IPS-18a (cell line): ENCODE measurements around the gene OR2T35.

ENCODE experiments used
- H3K27ac ChIP-seq: one replicate; pipeline ENCODE4 v1.5.1; 2013; ENCODE audit warnings: low read length
- H3K27me3 ChIP-seq: one replicate; pipeline ENCODE4 v1.6.1; 2013; ENCODE audit warnings: mild to moderate bottlenecking, low read length; ENCODE audit not compliant: control insufficient read depth, insufficient read depth
- H3K36me3 ChIP-seq: one replicate; pipeline ENCODE4 v1.6.1; 2013; ENCODE audit warnings: low read depth, low read length; ENCODE audit not compliant: control insufficient read depth
- H3K4me1 ChIP-seq: one replicate; pipeline ENCODE4 v1.6.1; 2013; ENCODE audit warnings: low read depth, low read length; ENCODE audit not compliant: control insufficient read depth
- H3K4me3 ChIP-seq: one replicate; pipeline ENCODE4 v1.5.1; 2013; ENCODE audit warnings: low read length
- H3K9ac ChIP-seq: one replicate; pipeline ENCODE4 v1.6.1; 2013; ENCODE audit warnings: mild to moderate bottlenecking, low read length, moderate library complexity
- H3K9me3 ChIP-seq: one replicate; pipeline ENCODE4 v1.6.1; 2013; ENCODE audit warnings: low read depth, low read length; ENCODE audit not compliant: control insufficient read depth

The OR2T35 gene

GRCh38 chr1:248622570-248623001, 22.5 kb downstream of the OR2T35 start:
- Histone ChIP-seq H3K36me3 (no peaks in the 10 kb centered on the region), H3K9me3 (peaks cover 72% of the 10 kb centered on the region), H3K27ac (no peak overlapping the region), H3K9ac (no peak overlapping the region), H3K27me3 (no peaks in the 10 kb centered on the region), H3K4me1 (no peaks in the 10 kb centered on the region), H3K4me3 (no peak overlapping the region)

- peaks cover 68% of the 10 kb centered on the region for H3K9me3 ChIP-seq
- H3K27ac ChIP-seq: no peak overlapping the region
- H3K9ac ChIP-seq: no peak overlapping the region
- H3K27me3 ChIP-seq: no peaks in the 10 kb centered on the region
- no peaks in the 10 kb centered on the region for H3K36me3 ChIP-seq
- H3K4me1 ChIP-seq: no peaks in the 10 kb centered on the region
- no peak overlapping the region for H3K4me3 ChIP-seq
These were observed 23.3 kb downstream of the OR2T35 start for GRCh38 chr1:248621770-248622169.

GRCh38 chr1:248618878-248619277, 26.2 kb downstream of the OR2T35 start:
- no peaks in the 10 kb centered on the region for H3K4me1 ChIP-seq
- no peak overlapping the region for H3K27ac ChIP-seq
- no peak overlapping the region for H3K9ac ChIP-seq
- no peak overlapping the region for H3K4me3 ChIP-seq
- H3K27me3 ChIP-seq: no peaks in the 10 kb centered on the region
- no peaks in the 10 kb centered on the region for H3K36me3 ChIP-seq
- H3K9me3 ChIP-seq: peaks cover 71% of the 10 kb centered on the region

GRCh38 chr1:248618119-248618518, 27.0 kb downstream of the OR2T35 start:
- no peaks in the 10 kb centered on the region for H3K36me3 ChIP-seq
- H3K27ac ChIP-seq: no peak overlapping the region
- no peak overlapping the region for H3K9ac ChIP-seq
- H3K4me3 ChIP-seq: no peak overlapping the region
- H3K9me3 ChIP-seq: peaks cover 70% of the 10 kb centered on the region
- H3K4me1 ChIP-seq: no peaks in the 10 kb centered on the region
- H3K27me3 ChIP-seq: no peaks in the 10 kb centered on the region

DNA sequence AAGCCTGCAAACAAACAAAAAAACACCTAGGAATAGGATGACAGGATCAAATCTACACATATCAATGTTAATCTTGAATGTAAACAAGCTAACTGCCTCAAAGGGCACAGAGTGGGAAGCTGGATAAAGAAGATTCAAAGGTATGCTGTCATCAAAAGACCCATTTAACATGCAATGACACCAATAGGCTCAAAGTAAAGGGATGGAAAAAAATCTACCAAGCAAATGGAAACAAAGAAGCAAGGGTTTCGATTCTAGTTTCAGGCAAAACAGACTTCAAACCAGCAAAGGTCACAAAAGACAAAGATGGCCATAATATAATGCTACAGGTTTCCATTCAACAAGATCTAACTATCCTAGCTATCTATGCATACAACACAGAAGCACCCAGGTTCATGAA, 31.3 kb downstream of the OR2T35 start:
- no peaks in the 10 kb centered on the region for H3K27me3 ChIP-seq
- peaks cover 82% of the 10 kb centered on the region for H3K9me3 ChIP-seq
- H3K4me1 ChIP-seq: no peaks in the 10 kb centered on the region
- H3K27ac ChIP-seq: no peak overlapping the region
- no peaks in the 10 kb centered on the region for H3K36me3 ChIP-seq
- no peak overlapping the region for H3K4me3 ChIP-seq
- H3K9ac ChIP-seq: no peak overlapping the region

- no peak overlapping the region for H3K9ac ChIP-seq
- no peaks in the 10 kb centered on the region for H3K27me3 ChIP-seq
- no peak overlapping the region for H3K4me3 ChIP-seq
- peaks cover 88% of the 10 kb centered on the region for H3K9me3 ChIP-seq
- H3K4me1 ChIP-seq: no peaks in the 10 kb centered on the region
- no peaks in the 10 kb centered on the region for H3K36me3 ChIP-seq
- H3K27ac ChIP-seq: no peak overlapping the region
These were observed 33.1 kb downstream of the OR2T35 start for GRCh38 chr1:248611883-248612414.

DNA sequence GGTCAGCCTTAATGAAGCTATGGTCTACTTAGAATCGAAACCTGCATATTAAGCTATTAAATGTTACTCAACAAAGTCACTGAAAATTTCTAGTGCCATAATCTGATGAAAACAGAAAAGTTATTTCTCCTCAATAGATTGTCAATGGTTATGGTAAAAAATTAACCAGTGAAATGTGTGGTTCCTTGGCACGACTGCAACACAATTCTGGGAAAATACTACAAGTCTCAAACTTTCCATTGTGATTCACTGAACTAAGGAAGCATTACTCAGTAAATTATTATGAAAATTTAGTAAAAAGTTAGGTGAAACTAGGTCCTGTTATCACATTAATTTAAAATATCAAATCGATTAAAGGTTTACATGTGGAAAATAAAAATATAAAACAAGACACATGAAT, 34.8 kb downstream of the OR2T35 start:
- Histone ChIP-seq H3K9me3 (peaks cover 84% of the 10 kb centered on the region), H3K4me1 (no peaks in the 10 kb centered on the region), H3K36me3 (no peaks in the 10 kb centered on the region), H3K27ac (no peak overlapping the region), H3K27me3 (no peaks in the 10 kb centered on the region), H3K9ac (no peak overlapping the region), H3K4me3 (no peak overlapping the region)

- Histone ChIP-seq H3K36me3 (no peaks in the 10 kb centered on the region), H3K4me1 (no peaks in the 10 kb centered on the region), H3K9ac (no peak overlapping the region), H3K9me3 (peaks cover 77% of the 10 kb centered on the region), H3K27ac (no peak overlapping the region), H3K27me3 (no peaks in the 10 kb centered on the region), H3K4me3 (no peak overlapping the region)
These were observed 45.7 kb downstream of the OR2T35 start for GRCh38 chr1:248599396-248599795.

- Histone ChIP-seq H3K27ac (no peak within 1 kb of the TSS), H3K27me3 (no peaks in the 10 kb centered on the region), H3K9me3 (peaks cover 76% of the 10 kb centered on the region)
These were observed 47.5 kb downstream of the OR2T35 start, which contains the start of gene OR2T10 for GRCh38 chr1:248597589-248597988. TSS of gene OR2T10 (minus strand) at chr1:248597700. CDS start at chr1:248593768, 3,932 bp downstream.

GRCh38 chr1:248596615-248597014, 48.5 kb downstream of the OR2T35 start:
- Histone ChIP-seq H3K9ac (no peak overlapping the region), H3K27ac (no peak overlapping the region), H3K4me1 (no peaks in the 10 kb centered on the region), H3K27me3 (no peaks in the 10 kb centered on the region), H3K36me3 (no peaks in the 10 kb centered on the region), H3K9me3 (peaks cover 74% of the 10 kb centered on the region), H3K4me3 (no peak overlapping the region)

More at GRCh38 chr1:248597589-248597988, 47.5 kb downstream of the OR2T35 start, which contains the start of gene OR2T10:
- H3K4me1 ChIP-seq: no peaks in the 10 kb centered on the region
- no peaks in the 10 kb centered on the region for H3K36me3 ChIP-seq
- H3K4me3 ChIP-seq: no peak within 1 kb of the TSS
- H3K9ac ChIP-seq: no peak within 1 kb of the TSS

DNA sequence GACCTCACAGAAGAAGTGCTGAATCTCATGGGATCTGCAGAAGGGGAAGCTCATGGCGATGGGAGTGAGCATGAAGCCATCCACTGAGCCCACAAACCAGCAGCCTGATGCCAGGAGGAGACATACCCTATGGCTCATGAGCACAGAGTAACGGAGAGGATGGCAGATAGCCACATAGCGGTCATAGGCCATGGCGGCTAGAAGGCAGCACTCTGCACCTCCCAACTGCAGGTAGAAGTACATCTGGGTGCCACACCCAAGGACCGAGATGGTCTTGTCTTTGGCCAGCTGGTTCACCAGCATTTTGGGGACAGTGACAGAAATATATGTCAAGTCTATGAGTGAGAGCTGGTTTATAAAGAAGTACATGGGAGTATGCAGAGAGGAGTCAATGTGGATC, 51.9 kb downstream of the OR2T35 start:
- Histone ChIP-seq H3K4me3 (no peak overlapping the region), H3K9me3 (peaks cover 62% of the 10 kb centered on the region), H3K4me1 (no peaks in the 10 kb centered on the region), H3K9ac (no peak overlapping the region), H3K36me3 (no peaks in the 10 kb centered on the region), H3K27ac (no peak overlapping the region), H3K27me3 (no peaks in the 10 kb centered on the region)

DNA sequence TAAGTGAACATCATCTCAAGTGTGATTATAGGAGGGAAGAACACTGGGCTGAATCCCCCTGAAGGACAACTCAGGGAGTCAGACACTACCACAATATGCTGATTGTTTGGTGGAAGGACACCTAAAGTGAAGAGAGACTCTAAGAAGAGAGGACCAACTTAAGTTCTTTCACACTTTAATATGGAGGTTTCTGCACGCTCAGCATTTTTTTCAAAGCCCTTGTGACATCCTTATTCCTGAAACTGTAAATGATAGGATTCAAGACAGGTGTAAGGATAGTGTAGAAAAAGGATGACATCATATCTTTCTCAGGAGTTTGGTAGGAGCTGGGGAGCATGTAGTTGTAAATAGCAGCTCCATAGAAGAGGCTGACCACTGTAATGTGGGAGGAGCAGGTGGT, 52.4 kb downstream of the OR2T35 start:
- H3K9me3 ChIP-seq: peaks cover 59% of the 10 kb centered on the region
- H3K36me3 ChIP-seq: no peaks in the 10 kb centered on the region
- no peak overlapping the region for H3K9ac ChIP-seq
- H3K4me1 ChIP-seq: no peaks in the 10 kb centered on the region
- H3K27me3 ChIP-seq: no peaks in the 10 kb centered on the region
- H3K27ac ChIP-seq: no peak overlapping the region
- H3K4me3 ChIP-seq: no peak overlapping the region
